GM19438 (cell line): ENCODE data around the gene STAG3.
"Not testable (repeated sequence)": the region's sequence is repeated elsewhere in the genome, so short reads cannot be mapped to it uniquely, and the experiment has no call there.

Source experiments
- ATAC-seq: cut with Tn5 transposase; IDR thresholded peaks from one replicate; pipeline ENCODE4 v1.9.1; 2021; ENCODE audit warnings: low read depth; ENCODE audit not compliant: unreplicated experiment

The STAG3 gene

GRCh38 chr7:100244988-100245605, 67.4 kb downstream of the STAG3 start:
- not testable (repeated sequence) for ATAC-seq

DNA sequence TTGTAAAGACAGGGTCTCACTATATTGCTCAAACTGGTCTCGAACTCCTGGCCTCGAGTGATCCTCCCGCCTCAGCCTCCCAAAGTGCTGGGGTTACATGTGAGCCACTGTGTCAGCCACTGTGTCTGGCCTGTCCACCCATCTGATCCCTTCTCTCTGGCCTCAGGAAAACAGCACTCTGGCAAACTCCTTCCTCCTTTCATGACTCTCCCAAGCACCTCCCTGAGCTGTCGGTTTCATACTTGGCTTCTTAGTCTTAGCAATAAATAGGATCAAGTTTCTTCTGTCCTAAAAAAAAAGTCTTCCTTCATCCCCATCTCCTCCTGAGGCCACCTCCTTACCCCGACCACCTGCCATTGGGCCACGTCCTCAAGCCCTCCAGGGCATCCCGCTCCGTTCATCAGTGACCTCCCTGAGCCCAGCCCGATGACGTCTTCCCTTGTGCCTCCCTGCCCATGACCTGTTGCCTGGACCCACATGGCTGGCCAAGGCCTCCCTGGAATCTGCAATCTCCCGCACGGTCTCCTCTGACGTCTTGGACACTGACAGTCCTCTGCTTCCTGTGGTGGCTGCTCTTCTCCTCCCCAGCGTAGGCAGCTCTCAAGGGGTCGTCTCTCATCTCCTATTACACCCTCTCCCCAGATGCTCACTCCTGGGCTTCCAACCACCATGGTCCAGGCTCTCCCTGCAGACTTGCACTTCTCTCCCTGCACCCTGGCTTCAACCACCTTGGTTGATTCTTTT, 68.6 kb downstream of the STAG3 start:
- ATAC-seq: not testable (repeated sequence)

DNA sequence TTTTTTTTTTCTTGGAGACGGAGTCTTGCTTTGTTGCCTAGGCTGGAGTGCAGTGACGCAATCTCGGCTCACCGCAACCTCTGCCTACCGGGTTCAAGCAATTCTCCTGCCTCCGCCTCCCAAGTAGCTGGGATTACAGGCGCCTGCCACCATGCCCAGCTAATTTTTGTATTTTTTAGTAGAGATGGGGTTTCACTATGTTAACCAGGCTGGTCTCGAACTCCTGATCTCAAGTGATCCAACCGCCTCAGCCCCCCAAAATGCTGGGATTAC, 69.1 kb downstream of the STAG3 start:
- not testable (repeated sequence) for ATAC-seq

GRCh38 chr7:100247152-100247757, 69.5 kb downstream of the STAG3 start:
- no peak for ATAC-seq

DNA sequence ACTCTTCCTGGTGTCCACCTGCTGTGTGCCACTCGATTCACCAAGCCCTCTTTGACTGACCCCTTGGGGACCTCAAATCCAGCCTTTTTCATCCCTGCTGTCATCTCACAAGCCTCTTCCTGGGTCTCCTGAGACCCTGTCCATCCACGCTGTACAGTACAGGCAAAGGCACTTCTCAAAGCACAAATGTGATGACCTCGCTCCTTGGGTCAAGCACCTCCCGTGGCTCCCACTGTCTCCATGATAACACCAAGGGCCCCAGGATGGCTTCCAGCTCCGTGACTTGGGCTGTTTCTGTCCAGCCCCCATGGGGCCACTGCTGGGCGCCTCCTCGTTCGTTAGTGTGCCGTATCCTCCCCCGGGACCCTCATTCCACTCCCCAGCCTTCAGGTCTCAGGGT, 70.8 kb downstream of the STAG3 start:
- ATAC-seq: no peak

DNA sequence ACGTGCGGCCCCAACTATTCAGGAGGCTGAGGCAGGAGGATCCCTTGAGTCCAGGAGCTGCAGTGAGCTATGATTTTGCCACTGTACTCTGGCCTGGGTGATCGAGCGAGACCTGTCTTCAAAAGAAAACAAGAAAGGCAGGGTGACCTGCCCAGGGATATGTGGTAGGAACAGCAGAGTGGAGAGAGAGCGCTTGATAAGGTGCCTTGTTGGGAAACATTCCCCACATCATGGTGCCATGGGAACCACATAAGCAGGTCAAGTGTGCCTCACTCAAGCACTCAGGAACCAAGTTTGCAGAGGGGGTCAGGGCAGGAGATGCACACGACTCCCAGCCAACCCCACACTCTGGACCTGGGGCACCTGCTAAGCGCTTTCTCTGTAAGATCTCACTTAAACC, 79.3 kb downstream of the STAG3 start:
- ATAC-seq: no peak

DNA sequence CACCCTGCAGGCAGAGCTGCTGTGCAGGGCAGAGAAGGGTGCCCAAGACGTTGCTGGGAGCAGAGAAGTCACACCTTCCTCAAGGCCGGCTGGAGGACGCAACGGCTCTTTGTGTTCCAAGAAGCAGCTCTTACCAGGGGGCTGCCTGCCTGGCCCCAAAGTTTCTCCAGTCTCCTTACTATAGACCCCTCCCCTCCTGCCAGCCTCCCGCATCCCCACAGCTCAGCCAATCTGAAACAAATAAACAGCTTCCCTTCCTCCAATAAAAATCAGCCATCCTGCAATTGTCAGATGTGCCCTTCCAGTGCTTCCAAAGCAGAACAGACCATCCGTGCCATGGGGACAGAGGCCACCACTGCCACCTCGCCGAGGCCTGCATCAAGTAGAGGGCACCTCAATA, 82.3 kb downstream of the STAG3 start:
- not testable (repeated sequence) for ATAC-seq

DNA sequence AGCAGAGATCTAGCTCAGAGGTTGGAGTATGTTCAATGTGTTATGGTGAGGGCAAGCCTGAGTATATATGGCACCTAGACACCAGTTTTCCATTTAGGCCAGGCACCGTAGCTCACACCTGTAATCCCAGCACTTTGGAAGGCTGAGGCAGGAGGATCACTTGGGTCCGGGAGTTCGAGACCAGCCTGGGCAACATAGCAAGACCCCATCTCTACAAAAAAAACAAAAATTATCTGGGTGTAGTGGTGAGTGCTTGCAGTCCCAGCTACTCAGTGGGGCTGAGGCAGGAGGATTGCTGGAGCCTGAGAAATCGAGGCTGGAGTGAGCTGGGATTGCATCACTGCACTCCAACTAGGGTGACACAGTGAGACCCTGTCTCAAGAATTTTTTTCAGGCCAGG, 85.2 kb downstream of the STAG3 start:
- ATAC-seq: not testable (repeated sequence)
